Renal cortical epithelial cell (primary cell): ENCODE results near the gene SLC52A1. TPM values are rescaled to one million over a fixed set of nuclear protein-coding genes. Genes with fewer than 3 reads are reported as not detected.

Experiments used
- DNase-seq: peaks from one replicate; pipeline ENCODE4 v3.0.0-alpha.2; 2011; ENCODE audit warnings: low read depth
- total RNA-seq: library from RNA; depleted of rRNA; stranded (reverse); fragments of >200 nt; gene quantifications from 2 replicates; pipeline ENCODE4 v1.2.3, GENCODE V29; 2014

Gene SLC52A1
- total RNA-seq, 1 donor from 2014 or later = 0.55 TPM

- no peak for DNase-seq
These were observed 47.3 kb downstream of the SLC52A1 start for GRCh38 chr17:4987767-4988567.

GRCh38 chr17:4986951-4987766 is 48.1 kb downstream of the SLC52A1 start, which contains the start of gene CAMTA2:
Gene CAMTA2 (minus strand): TSS chr17:4987675. CDS start chr17:4986222, 1,453 bp downstream.
- peak; percentile 36 for DNase-seq

GRCh38 chr17:4986403-4986802 is 48.8 kb downstream of the SLC52A1 start:
- no peak for DNase-seq

Other genes starting within 250 kb of the SLC52A1 start
- not detected in 2 replicates for gene VMO1, start 249.1 kb downstream of the SLC52A1 start, total RNA-seq
- not detected in 2 replicates for gene GLTPD2, start 246.5 kb downstream of the SLC52A1 start, total RNA-seq
- gene PSMB6, start 239.3 kb downstream of the SLC52A1 start, total RNA-seq = 79.0 and 204 TPM in 2 replicates
- 16.0 and 21.3 TPM in 2 replicates for gene PLD2, start 228.3 kb downstream of the SLC52A1 start, total RNA-seq
- gene MINK1, start 202.1 kb downstream of the SLC52A1 start, total RNA-seq = 20.8 and 84.6 TPM in 2 replicates
- 1.7 and 4.2 TPM in 2 replicates for gene C17orf107, start 135.9 kb downstream of the SLC52A1 start, total RNA-seq
- 0.25 and 0.35 TPM in 2 replicates for gene CHRNE, start 132.3 kb downstream of the SLC52A1 start, total RNA-seq
- gene GP1BA, start 103.1 kb downstream of the SLC52A1 start, total RNA-seq = not detected in 2 replicates
- 40.1 and 56.2 TPM in 2 replicates for gene SLC25A11, start 95.4 kb downstream of the SLC52A1 start, total RNA-seq
- gene RNF167, start 95.2 kb downstream of the SLC52A1 start, total RNA-seq = 16.1 and 43.6 TPM in 2 replicates
- gene PFN1, start 86.9 kb downstream of the SLC52A1 start, total RNA-seq = 549 and 701 TPM in 2 replicates
- 5.3 and 6.6 TPM in 2 replicates for gene ENO3, start 84.3 kb downstream of the SLC52A1 start, total RNA-seq
- 45.7 and 66.5 TPM in 2 replicates for gene SPAG7, start 67.6 kb downstream of the SLC52A1 start, total RNA-seq
- gene CAMTA2, start 47.8 kb downstream of the SLC52A1 start, total RNA-seq = 0.87 and 37.9 TPM in 2 replicates
- gene INCA1, start 37.9 kb downstream of the SLC52A1 start, total RNA-seq = 0.40 and 0.69 TPM in 2 replicates
- 116 and 142 TPM in 2 replicates for gene KIF1C, start 37.5 kb downstream of the SLC52A1 start, total RNA-seq
- 1.6 and 4.9 TPM in 2 replicates for gene ZFP3, start 43.0 kb upstream of the SLC52A1 start, total RNA-seq
- gene ZNF232, start 76.5 kb upstream of the SLC52A1 start, total RNA-seq = 8.8 and 10.4 TPM in 2 replicates
- gene USP6, start 80.6 kb upstream of the SLC52A1 start, total RNA-seq = 0.55 TPM in 1 of 2 replicates, not detected in the other
- gene ZNF594, start 156.4 kb upstream of the SLC52A1 start, total RNA-seq = 5.4 and 11.1 TPM in 2 replicates
- gene SCIMP, start 199.4 kb upstream of the SLC52A1 start, total RNA-seq = not detected in 2 replicates
- 39.8 and 77.1 TPM in 2 replicates for gene RABEP1, start 246.9 kb upstream of the SLC52A1 start, total RNA-seq